Activated CD8-positive, alpha-beta memory T cell treated with anti-CD3 and anti-CD28 coated beads for 1 hour (primary cell): ENCODE data around the gene TPBGL.

ENCODE experiments used
- DNase-seq, 2 donors: peaks; one replicate each; pipeline ENCODE4 v3.0.0-alpha.2; 2020; ENCODE audit warnings: low read depth in 1 of 2; ENCODE audit errors: extremely low read depth in 1 of 2

TPBGL gene

DNA sequence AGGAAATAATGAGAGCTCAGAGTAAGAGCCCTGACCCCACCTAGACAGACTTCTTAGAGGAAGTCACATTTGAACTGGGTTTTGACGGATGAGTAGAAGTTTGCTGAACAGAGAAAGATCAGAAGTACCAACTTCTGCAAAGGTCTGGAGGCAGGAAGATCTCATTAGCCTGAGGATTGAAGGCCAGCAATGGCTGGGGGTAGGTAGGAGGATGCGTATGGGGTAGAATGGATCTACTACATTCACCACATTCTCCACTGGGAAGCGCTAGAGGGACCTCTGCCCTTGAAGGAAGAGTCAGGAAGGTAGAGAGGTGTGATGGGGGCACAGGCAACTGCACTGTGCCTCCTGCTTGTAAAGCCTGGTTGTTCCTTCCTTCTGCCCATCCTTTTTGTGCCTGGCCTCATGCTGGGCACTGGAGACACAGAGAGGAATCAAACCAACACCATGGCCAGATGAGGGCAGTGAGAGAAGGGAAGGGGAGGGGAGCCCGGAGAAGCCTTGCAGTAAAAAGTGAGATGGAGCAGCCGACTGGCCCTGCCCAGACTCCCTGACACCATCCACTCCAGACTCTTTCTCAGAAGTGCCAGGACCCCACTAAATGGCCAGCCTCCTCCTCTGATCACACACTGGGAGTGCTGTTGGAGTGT is 4.9 kb downstream of the TPBGL start:
- no peak for DNase-seq

- no peak for DNase-seq
Measured at GRCh38 chr11:75246006-75246670, 5.6 kb downstream of the TPBGL start.

GRCh38 chr11:75246671-75247350 is 6.2 kb downstream of the TPBGL start:
- no peak for DNase-seq

DNA sequence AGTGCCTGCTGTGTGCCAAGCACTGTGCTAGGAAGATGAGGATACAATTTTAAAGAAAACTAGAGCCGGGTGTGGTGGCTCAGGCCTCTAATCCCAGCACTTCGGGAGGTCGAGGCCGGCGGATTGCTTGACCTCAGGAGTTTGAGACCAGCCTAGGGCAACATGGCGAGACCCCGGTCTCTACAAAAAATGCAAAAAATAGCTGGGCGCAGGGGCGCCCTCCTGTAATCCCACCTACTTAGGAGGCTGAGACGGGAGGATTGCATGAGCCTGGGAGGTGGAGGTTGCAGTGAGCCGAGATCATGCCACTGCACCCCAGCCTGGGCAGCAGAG is 8.3 kb downstream of the TPBGL start:
- no peak for DNase-seq

GRCh38 chr11:75249704-75250103 is 9.1 kb downstream of the TPBGL start:
- no peak for DNase-seq

DNA sequence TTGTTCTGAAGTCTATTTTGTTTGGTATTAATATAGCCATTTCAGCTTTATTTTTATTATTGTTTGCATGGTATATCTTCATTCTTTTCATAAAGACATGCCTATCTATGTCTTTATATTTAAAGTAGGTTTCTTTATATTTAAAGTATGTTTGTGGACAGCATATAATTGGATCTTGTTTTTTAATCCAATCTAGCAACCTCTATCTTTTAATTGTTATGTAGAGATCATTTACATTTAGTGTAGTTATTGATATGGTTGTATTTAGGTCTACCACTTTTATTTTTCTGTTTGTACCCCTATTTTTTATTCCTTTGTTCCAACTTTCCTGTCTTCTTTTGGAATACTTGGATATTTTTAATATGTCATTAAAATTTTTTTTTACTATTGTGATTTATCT is 13.8 kb downstream of the TPBGL start:
- DNase-seq = no peak

DNA sequence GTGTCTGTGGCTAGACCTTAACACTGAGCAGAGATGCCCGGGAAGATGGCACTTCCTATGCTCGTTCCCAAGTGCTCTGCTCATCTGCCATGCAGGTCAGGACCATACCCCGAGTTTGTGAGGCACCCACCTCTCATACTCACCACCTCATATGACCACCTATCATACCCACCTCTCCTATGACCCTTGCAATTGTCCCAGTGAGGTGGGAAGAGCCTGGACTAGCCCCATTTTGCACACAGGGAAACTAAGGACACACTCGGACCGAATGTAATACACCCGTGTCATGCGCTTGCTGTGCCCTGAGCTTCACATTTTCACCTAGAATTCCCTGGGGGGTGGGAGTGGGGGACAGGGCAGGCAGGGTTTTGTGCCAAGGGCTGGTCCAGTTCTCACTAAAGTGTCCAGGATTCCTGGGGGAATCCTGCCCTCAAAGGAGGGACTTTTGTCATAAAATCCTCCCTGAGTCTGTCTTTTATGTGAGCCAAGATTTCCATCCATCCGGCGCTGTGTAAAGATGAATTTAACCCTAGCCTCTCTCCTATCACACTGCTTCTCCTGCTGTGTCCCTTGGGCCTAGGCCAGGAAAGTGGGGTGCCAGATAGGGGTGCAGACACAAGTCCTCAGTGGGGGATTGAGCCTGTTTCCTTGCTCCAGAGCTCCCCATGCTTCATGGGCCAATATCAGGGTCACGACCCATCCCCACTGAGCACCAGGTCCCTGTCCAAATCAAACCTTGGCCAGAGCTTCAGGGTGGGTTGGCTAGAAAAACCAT is 20.0 kb downstream of the TPBGL start:
- no peak for DNase-seq

DNA sequence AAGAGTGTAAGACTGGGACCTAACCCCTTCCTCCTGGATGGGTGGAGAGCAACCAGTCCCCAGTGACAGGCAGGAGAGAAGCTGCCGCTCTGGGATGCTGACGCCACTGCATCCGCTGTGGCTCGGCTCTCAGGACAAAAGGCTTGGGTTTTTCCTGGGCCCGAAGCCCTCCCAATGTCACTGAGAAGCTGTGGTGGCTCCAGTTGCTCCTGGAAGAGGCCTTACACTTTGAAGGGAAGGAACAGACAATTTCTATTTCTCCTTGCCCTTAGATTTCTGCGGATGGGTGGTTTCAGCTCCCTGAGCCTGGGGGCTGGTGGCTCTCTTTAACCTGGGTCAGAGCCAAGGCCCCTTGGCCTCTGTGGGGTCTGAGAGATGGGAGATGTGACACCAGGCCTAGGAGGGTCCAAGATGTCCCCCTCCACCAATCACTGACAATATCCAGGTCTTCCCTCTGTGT is 21.4 kb downstream of the TPBGL start:
- no peak for DNase-seq

- no peak for DNase-seq
Measured at GRCh38 chr11:75262436-75262835, 21.9 kb downstream of the TPBGL start.

- DNase-seq = no peak
Measured at GRCh38 chr11:75262961-75263852, 22.6 kb downstream of the TPBGL start.

DNA sequence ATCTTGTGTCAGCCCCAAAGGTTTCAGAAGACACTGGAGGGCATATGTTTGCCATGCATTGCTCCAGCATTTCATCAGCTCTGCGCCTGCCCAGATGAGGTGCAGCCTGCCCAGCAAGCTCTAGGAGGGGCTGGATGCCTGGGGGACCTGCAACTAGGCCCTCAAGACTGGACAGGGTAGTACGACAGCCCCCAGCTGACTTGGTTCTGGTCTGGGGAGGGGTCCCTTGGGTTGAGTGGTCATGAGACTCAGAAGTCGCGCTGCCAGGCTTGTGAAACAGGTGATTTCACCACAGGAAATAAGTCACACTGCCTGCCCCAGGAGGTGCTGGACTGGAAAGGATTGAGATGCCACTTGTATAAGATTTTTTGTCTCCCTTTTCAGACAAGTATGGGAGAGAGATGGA is 23.4 kb downstream of the TPBGL start:
- no peak for DNase-seq

DNA sequence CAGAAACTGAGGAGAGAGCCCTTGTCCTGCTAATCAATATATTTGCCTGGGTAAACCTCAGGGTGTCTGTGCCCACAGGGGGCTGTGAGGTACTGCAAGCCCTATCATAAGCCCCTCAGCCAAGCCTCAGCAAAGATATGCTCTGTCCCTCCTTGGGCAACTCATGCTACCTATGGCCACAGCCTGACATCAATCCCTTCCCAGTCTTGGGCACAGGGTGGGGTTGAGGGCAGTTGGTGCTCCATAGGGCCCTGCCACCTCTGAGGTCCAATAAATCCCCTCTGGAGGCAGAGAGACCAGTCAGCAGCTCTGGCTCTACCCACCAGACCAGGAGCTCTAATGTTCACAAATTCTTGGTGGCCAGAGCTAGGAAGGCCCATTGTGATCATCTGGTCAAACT is 23.8 kb downstream of the TPBGL start:
- DNase-seq = no peak

GRCh38 chr11:75264971-75265370 is 24.4 kb downstream of the TPBGL start:
- DNase-seq = no peak

- DNase-seq = no peak
Measured at GRCh38 chr11:75265851-75266531, 25.4 kb downstream of the TPBGL start.

DNA sequence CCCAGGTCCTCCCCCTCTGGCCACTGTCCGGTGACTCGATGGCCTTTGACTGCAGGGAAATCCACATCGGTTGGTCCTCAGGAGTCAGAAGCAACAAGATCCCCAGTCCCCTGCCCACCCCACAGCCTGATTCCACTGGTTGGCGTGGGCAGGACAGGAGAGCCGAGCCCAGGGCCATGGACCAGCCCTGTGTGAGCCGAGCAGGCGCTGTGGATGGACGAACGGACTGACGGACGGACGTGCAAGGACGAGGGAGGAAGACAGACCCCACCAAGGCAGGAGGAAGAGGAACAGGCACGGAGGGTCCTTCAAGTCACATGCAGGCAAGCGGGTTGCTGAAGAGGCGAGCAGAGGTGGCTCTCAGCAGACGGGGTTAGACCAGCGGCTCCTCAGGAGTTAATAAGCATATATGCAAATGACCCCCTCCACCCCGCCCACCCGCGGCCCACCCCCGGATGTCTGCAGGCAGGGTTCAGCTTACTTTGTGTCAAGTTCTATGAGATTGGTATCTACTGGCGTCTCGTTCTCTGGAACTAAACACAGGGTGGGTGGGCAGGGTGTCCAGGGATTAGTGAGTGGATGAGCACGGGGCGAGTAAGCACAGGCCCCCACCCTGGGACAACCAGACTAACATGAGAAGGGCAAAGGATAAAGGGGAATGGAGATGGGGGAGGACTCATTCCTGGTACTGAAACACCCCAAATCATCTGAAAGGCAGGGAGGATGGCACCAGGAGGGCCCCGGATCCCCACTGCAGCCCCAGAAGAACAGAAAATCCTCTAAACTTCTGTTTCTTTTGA is 26.8 kb downstream of the TPBGL start:
- DNase-seq = no peak

GRCh38 chr11:75268626-75269366 is 28.2 kb downstream of the TPBGL start:
- no peak for DNase-seq

DNA sequence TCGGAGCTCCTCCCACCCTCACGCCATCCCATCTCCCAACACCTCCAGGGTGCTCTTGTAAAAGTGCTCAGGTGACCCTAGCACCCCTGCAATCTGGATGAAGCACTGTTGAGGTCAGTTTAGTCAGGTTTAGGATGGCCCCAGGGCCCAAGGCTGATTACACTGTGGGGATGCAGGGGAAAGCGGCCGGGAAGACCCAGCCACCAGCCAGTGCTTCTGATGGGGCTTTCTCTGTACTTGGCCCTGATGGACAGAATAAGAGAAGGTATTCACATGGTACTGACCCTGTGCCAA is 28.7 kb downstream of the TPBGL start:
- no peak for DNase-seq

GRCh38 chr11:75269896-75270295 is 29.3 kb downstream of the TPBGL start:
- no peak for DNase-seq
